Endothelial cell of umbilical vein (primary cell): ENCODE measurements around the gene NELFCD. TPM values are rescaled to one million over a fixed set of nuclear protein-coding genes. Genes with fewer than 3 reads are reported as not detected.

Experiments
- BruUV-seq: library from RNA; stranded (reverse); fragments of 400-500 nt; replicated peaks from 2 replicates; lab custom pipeline; 2021; lab: Mats Ljungman, UMichigan
- CTCF ChIA-PET: fragments of 300-600, 350-600 bp; sonication (Branson Sonifier 250); formaldehyde crosslinking; loops from one replicate; lab custom pipeline; 2021; ENCODE audit warnings: antibody characterized with exemption, inconsistent platforms; lab: Charles Lee
- POLR2A ChIA-PET: fragments of 300-600, 350-600 bp; sonication (Branson Sonifier 250); formaldehyde crosslinking; loops from one replicate; lab custom pipeline; 2021; ENCODE audit warnings: antibody characterized with exemption, inconsistent platforms; lab: Charles Lee
- DNase-seq: peaks from one replicate; pipeline ENCODE4 v3.0.0-alpha.2; 2011; ENCODE audit warnings: low read depth, low spot score
- FAIRE-seq: peaks from 2 replicates; lab custom pipeline; 2011; peaks lifted over from hg19 to GRCh38; lab: Jason Lieb, UNC
- H2AFZ ChIP-seq: 2 replicates; pipeline ENCODE4 v1.6.0; 2012; ENCODE audit warnings: low read depth, low read length, control low read depth, inconsistent platforms
- H3K27ac ChIP-seq: 2 replicates; pipeline ENCODE4 v1.5.1; 2011; ENCODE audit warnings: low read depth, mild to moderate bottlenecking, control low read depth, low read length, moderate library complexity; ENCODE audit not compliant: insufficient read depth
- H3K27me3 ChIP-seq, 2 experiments: 2 replicates each; pipeline versions ENCODE4 v1.6.0 to v1.6.1; 2011; ENCODE audit warnings: low read length in 2 of 2, mixed read lengths in 1 of 2; ENCODE audit not compliant: control insufficient read depth in 2 of 2, insufficient read depth in 2 of 2
- H3K36me3 ChIP-seq, 2 experiments: 2 replicates in 1 of 2; 3 replicates in 1 of 2; pipeline ENCODE4 v1.5.1; 2011; ENCODE audit warnings: low read length in 2 of 2, mild to moderate bottlenecking in 1 of 2, moderate library complexity in 1 of 2; ENCODE audit not compliant: control insufficient read depth in 2 of 2, insufficient read depth in 2 of 2; ENCODE audit errors: extremely low read depth in 1 of 2
- H3K4me1 ChIP-seq: 3 replicates; pipeline ENCODE4 v1.5.1; 2011; ENCODE audit warnings: mild to moderate bottlenecking, low read length; ENCODE audit not compliant: control insufficient read depth, insufficient read depth; ENCODE audit errors: extremely low read depth
- H3K4me2 ChIP-seq: 2 replicates; pipeline ENCODE4 v1.6.1; 2011; ENCODE audit warnings: low read length, control low read depth, mixed read lengths; ENCODE audit not compliant: insufficient read depth
- H3K4me3 ChIP-seq, 3 experiments: fragments of 200-600 bp in 1 of 3; sonication (generic), shearing (Covaris generic) in 1 of 3; replicated peaks in 1 of 3; 2 replicates each; pipeline ENCODE4 v1.5.1; 2011 to 2016; ENCODE audit warnings: control low read depth in 3 of 3, low read length in 3 of 3, mild to moderate bottlenecking in 2 of 3, inconsistent platforms in 1 of 3, low read depth in 1 of 3, moderate library complexity in 1 of 3; ENCODE audit not compliant: insufficient read depth in 1 of 3
- H3K79me2 ChIP-seq: 2 replicates; pipeline ENCODE4 v1.6.0; 2012; ENCODE audit warnings: low read length, inconsistent platforms; ENCODE audit not compliant: control insufficient read depth, insufficient read depth
- H3K9ac ChIP-seq: replicated peaks from 2 replicates; pipeline ENCODE3; 2011; ENCODE audit warnings: low read length, control low read depth; ENCODE audit not compliant: insufficient read depth; ENCODE audit errors: extremely low read depth
- H3K9me1 ChIP-seq: replicated peaks from 3 replicates; pipeline ENCODE4 v1.6.0; 2011; ENCODE audit warnings: mild to moderate bottlenecking, low read length; ENCODE audit not compliant: control insufficient read depth, insufficient read depth; ENCODE audit errors: extremely low read depth
- H3K9me3 ChIP-seq: replicated peaks from 2 replicates; pipeline ENCODE4 v1.5.1; 2012; ENCODE audit warnings: low read length, inconsistent platforms; ENCODE audit not compliant: control insufficient read depth, insufficient read depth
- H4K20me1 ChIP-seq: replicated peaks from 2 replicates; pipeline ENCODE3; 2011; ENCODE audit warnings: mild to moderate bottlenecking, low read length; ENCODE audit not compliant: control insufficient read depth, insufficient read depth; ENCODE audit errors: extremely low read depth
- CTCF ChIP-seq, 2 donors: IDR thresholded peaks; 1 replicate in 1 of 2; 2 replicates in 1 of 2; pipeline ENCODE4 v1.5.1; 2011; ENCODE audit warnings: low read length in 2 of 2, mild to moderate bottlenecking in 2 of 2, moderate library complexity in 2 of 2, control low read depth in 1 of 2, inconsistent platforms in 1 of 2, low read depth in 1 of 2; ENCODE audit not compliant: insufficient read depth in 1 of 2; ENCODE audit errors: extremely low read depth in 1 of 2
- EZH2 ChIP-seq: IDR thresholded peaks from 2 replicates; pipeline ENCODE4 v1.6.1; 2012; ENCODE audit warnings: borderline replicate concordance, low read depth, mild to moderate bottlenecking, moderate library complexity, low read length, inconsistent platforms; ENCODE audit not compliant: severe bottlenecking
- FOS ChIP-seq: IDR thresholded peaks from 2 replicates; pipeline ENCODE4 v1.6.1; 2011; ENCODE audit warnings: mild to moderate bottlenecking, low read length, moderate library complexity, borderline replicate concordance; ENCODE audit not compliant: insufficient read depth
- GATA2 ChIP-seq: IDR thresholded peaks from 2 replicates; pipeline ENCODE4 v1.7.0; 2011; ENCODE audit warnings: low read depth, mild to moderate bottlenecking, moderate library complexity, mixed read lengths, low read length; ENCODE audit not compliant: insufficient read length, insufficient read depth
- JUN ChIP-seq: IDR thresholded peaks from 2 replicates; pipeline ENCODE4 v1.6.1; 2011; ENCODE audit warnings: borderline replicate concordance, low read depth; ENCODE audit not compliant: insufficient read length, insufficient read depth
- MAX ChIP-seq: IDR thresholded peaks from 2 replicates; pipeline ENCODE4 v1.6.1; 2011; ENCODE audit not compliant: insufficient read depth, insufficient read length
- MYC ChIP-seq: IDR thresholded peaks from one replicate; pipeline ENCODE4 v1.6.1; 2011; ENCODE audit warnings: mild to moderate bottlenecking, low read depth, low read length
- POLR2A ChIP-seq: IDR thresholded peaks from 2 replicates; pipeline ENCODE4 v1.6.1; 2012; ENCODE audit warnings: low read depth, mild to moderate bottlenecking, control low read depth, low read length
- POLR2AphosphoS5 ChIP-seq: IDR thresholded peaks from 2 replicates; pipeline ENCODE4 v1.6.1; 2012; ENCODE audit warnings: low read depth, mild to moderate bottlenecking, control low read depth, low read length, moderate library complexity; ENCODE audit not compliant: insufficient read depth
- dilution Hi-C: fragments of 300-500 bp; cut with MboI; formaldehyde crosslinking; loops from one replicate; pipeline ENCODE4 v1.15.0; 2019; ENCODE audit warnings: low sequenced_read_pairs; ENCODE audit not compliant: extremely low pct_ligation_motif_present
- intact Hi-C: fragments of 100-400 bp; cut with micrococcal nuclease; formaldehyde crosslinking; loops from one replicate; pipeline ENCODE4 v1.10.0; 2022
- polyA plus RNA-seq, 4 experiments: library from polyadenylated mRNA; depleted of rRNA in 3 of 4; stranded (reverse) in 3 of 4; unstranded in 1 of 4; fragments of >200 nt; gene quantifications; 2 replicates each; pipeline versions ENCODE4 v1.2.1 to v1.2.3, GENCODE V29; 2011 to 2012; ENCODE audit warnings: missing spikeins in 1 of 4
- total RNA-seq: library from RNA; stranded (reverse); gene quantifications from 2 replicates; pipeline ENCODE4 v1.2.3, GENCODE V29; 2021

The NELFCD gene
- total and polyA plus RNA-seq, 2 donors (not counting 3 experiments of a cell fraction or from before 2014, with no cell fraction given) = 90.1 to 92.5 TPM

- H2AFZ ChIP-seq = no peak overlapping the region
- H3K4me1 ChIP-seq = no peaks in the 10 kb centered on the region
- H3K36me3 ChIP-seq = no peaks in the 10 kb centered on the region
- H3K27ac ChIP-seq = no peak overlapping the region
- no peaks in the 10 kb centered on the region for H4K20me1 ChIP-seq
- dilution Hi-C loops = no loop called here
- no TSS peak for BruUV-seq
- ChIA-PET POLR2A (no interaction called here), CTCF (interaction anchor here (0.9 kb wide), 1 partner anchor 111 kb away, joined by 3 read pairs; no protein-coding TSS in a partner anchor)
- no peak overlapping the region for H3K4me3 ChIP-seq
- no peak overlapping the region for H3K4me2 ChIP-seq
- no peak for TF ChIP-seq MAX
- no peak for TF ChIP-seq GATA2
- TF ChIP-seq POLR2A = no peak
- TF ChIP-seq CTCF (IDR thresholded peaks at IDR 0.05; ENCODE audit: extremely low read depth in 1 of 2, insufficient read depth in 1 of 2, low read depth in 1 of 2, low read length in 2 of 2) = no peak
- no peak for TF ChIP-seq POLR2AphosphoS5
- TF ChIP-seq FOS = no peak
- TF ChIP-seq MYC = no peak
- no peak for TF ChIP-seq JUN
- no peak for TF ChIP-seq EZH2
- H3K9me1 ChIP-seq = no peaks in the 10 kb centered on the region
- intact Hi-C loops = no loop called here
- FAIRE-seq (no peak), DNase-seq (no peak)
- no peaks in the 10 kb centered on the region for H3K9me3 ChIP-seq
- H3K9ac ChIP-seq = no peak overlapping the region
- H3K79me2 ChIP-seq = no peaks in the 10 kb centered on the region
- H3K27me3 ChIP-seq = peaks cover 0 to 2% of the 10 kb centered on the region in 2 experiments
Observed at GRCh38 chr20:58969439-58969838, 11.6 kb upstream of the NELFCD start.
